SK-N-SH (cell line): ENCODE data around the gene CAMKMT. TPM values are rescaled to one million over a fixed set of nuclear protein-coding genes. Genes with fewer than 3 reads are reported as not detected.

Source experiments
- CTCF ChIA-PET: fragments of 300-600, 350-600 bp; formaldehyde crosslinking; extraction: SDS; loops from one replicate; lab custom pipeline; 2021; lab: Yijun Ruan, JAX
- POLR2A ChIA-PET: fragments of 350-600 bp; sonication (Branson Sonifier 250); formaldehyde crosslinking; extraction: SDS; loops from one replicate; lab custom pipeline; 2020; ENCODE audit warnings: antibody characterized with exemption, inconsistent platforms; lab: Yijun Ruan, JAX
- DNase-seq: peaks from one replicate; pipeline ENCODE4 v3.0.0; 2012
- H2AFZ ChIP-seq: fragments of 200-600 bp; sonication (generic); 2 replicates; pipeline ENCODE4 v1.8.1; 2016; ENCODE audit warnings: antibody characterized with exemption, mild to moderate bottlenecking, low read depth
- H3F3A ChIP-seq: fragments of 200-600 bp; sonication (generic); replicated peaks from 2 replicates; pipeline ENCODE3; 2016; ENCODE audit warnings: antibody characterized with exemption, mild to moderate bottlenecking; ENCODE audit not compliant: insufficient read depth
- H3K27ac ChIP-seq, 2 experiments: fragments of 200-500 bp in 1 of 2; fragments of 200-600 bp in 1 of 2; sonication (Bioruptor generic) in 1 of 2; sonication (generic), shearing (Covaris generic) in 1 of 2; 2 replicates each; pipeline versions ENCODE4 v1.5.1 to v1.6.1; 2014 to 2016; ENCODE audit warnings: low read depth in 2 of 2, inconsistent platforms in 1 of 2, low read length in 1 of 2, mild to moderate bottlenecking in 1 of 2, mixed read lengths in 1 of 2
- H3K27me3 ChIP-seq: fragments of 200-600 bp; sonication (generic), shearing (Covaris generic); 2 replicates; pipeline ENCODE4 v1.6.1; 2016; ENCODE audit warnings: mixed run types; ENCODE audit not compliant: insufficient read depth
- H3K36me3 ChIP-seq, 2 experiments: fragments of 200-500 bp in 1 of 2; fragments of 200-600 bp in 1 of 2; sonication (Bioruptor generic) in 1 of 2; sonication (generic) in 1 of 2; replicated peaks in 1 of 2; 2 replicates each; pipeline versions ENCODE3 to v1.5.1; 2014 to 2016; ENCODE audit warnings: low read length in 1 of 2, mild to moderate bottlenecking in 1 of 2; ENCODE audit not compliant: insufficient read depth in 2 of 2, control insufficient read depth in 1 of 2
- H3K4me1 ChIP-seq, 2 experiments: fragments of 200-500 bp in 1 of 2; fragments of 200-600 bp in 1 of 2; sonication (Bioruptor generic) in 1 of 2; sonication (generic), shearing (Covaris generic) in 1 of 2; 2 replicates each; pipeline versions ENCODE4 v1.5.1 to v1.6.1; 2014 to 2016; ENCODE audit warnings: low read depth in 1 of 2, low read length in 1 of 2, mixed run types in 1 of 2; ENCODE audit not compliant: insufficient read depth in 2 of 2, control insufficient read depth in 1 of 2
- H3K4me2 ChIP-seq: fragments of 200-600 bp; sonication (generic), shearing (Covaris generic); 2 replicates; pipeline ENCODE4 v1.6.1; 2017; ENCODE audit warnings: mixed run types
- H3K4me3 ChIP-seq, 2 experiments: fragments of 200-500 bp in 1 of 2; fragments of 200-600 bp in 1 of 2; sonication (Bioruptor generic) in 1 of 2; sonication (generic), shearing (Covaris generic) in 1 of 2; 2 replicates each; pipeline versions ENCODE4 v1.5.1 to v1.8.1; 2014 to 2016; ENCODE audit warnings: low read depth in 2 of 2, inconsistent platforms in 1 of 2, low read length in 1 of 2, mild to moderate bottlenecking in 1 of 2, mixed read lengths in 1 of 2, moderate library complexity in 1 of 2
- H3K79me2 ChIP-seq: fragments of 200-600 bp; sonication (generic); 2 replicates; pipeline ENCODE4 v1.8.1; 2017; ENCODE audit warnings: mild to moderate bottlenecking; ENCODE audit not compliant: insufficient read depth
- H3K9ac ChIP-seq: fragments of 200-600 bp; sonication (generic); 2 replicates; pipeline ENCODE4 v1.6.1; 2017; ENCODE audit warnings: mixed run types
- H3K9me2 ChIP-seq: fragments of 200-600 bp; sonication (generic); 2 replicates; pipeline ENCODE4 v1.6.1; 2017; ENCODE audit warnings: mixed run types
- H3K9me3 ChIP-seq: fragments of 200-600 bp; sonication (generic); 2 replicates; pipeline ENCODE4 v1.6.1; 2017; ENCODE audit warnings: mixed run types, mild to moderate bottlenecking, moderate library complexity
- H4K20me1 ChIP-seq: fragments of 200-600 bp; sonication (generic); 2 replicates; pipeline ENCODE4 v1.6.1; 2017; ENCODE audit warnings: mild to moderate bottlenecking, mixed run types; ENCODE audit not compliant: insufficient read depth
- ELF1 ChIP-seq: IDR thresholded peaks from 2 replicates; pipeline ENCODE4 v1.4.0; 2012
- EP300 ChIP-seq, 2 experiments: IDR thresholded peaks; 2 replicates each; pipeline versions ENCODE4 v1.4.0 to v1.6.1; 2012; ENCODE audit warnings: borderline replicate concordance in 1 of 2, low read depth in 1 of 2, low read length in 1 of 2
- FOSL2 ChIP-seq: IDR thresholded peaks from 2 replicates; pipeline ENCODE4 v1.4.0; 2012; ENCODE audit warnings: low read depth, mild to moderate bottlenecking, moderate library complexity, borderline replicate concordance
- FOXJ3 ChIP-seq: sonication (generic); formaldehyde crosslinking; IDR thresholded peaks from 2 replicates; pipeline ENCODE4 v1.5.1; 2020; ENCODE audit warnings: mild to moderate bottlenecking, missing genetic modification reagents
- GABPA ChIP-seq: IDR thresholded peaks from 2 replicates; pipeline ENCODE4 v1.4.0; 2012; ENCODE audit warnings: low read depth, mild to moderate bottlenecking
- IRF3 ChIP-seq: fragments of 150-350 bp; IDR thresholded peaks from 2 replicates; pipeline ENCODE4 v1.6.1; 2016; ENCODE audit warnings: mild to moderate bottlenecking, low read depth, low read length
- MXI1 ChIP-seq: IDR thresholded peaks from 2 replicates; pipeline ENCODE4 v1.6.1; 2012; ENCODE audit warnings: mild to moderate bottlenecking, low read depth, low read length, improper control_type of control experiment
- PBX3 ChIP-seq: IDR thresholded peaks from 2 replicates; pipeline ENCODE4; 2012
- POLR2AphosphoS5 ChIP-seq: IDR thresholded peaks from 2 replicates; pipeline ENCODE4 v1.6.1; 2012; ENCODE audit warnings: low read depth, low read length
- RAD21 ChIP-seq: IDR thresholded peaks from 2 replicates; pipeline ENCODE4 v1.6.1; 2012; ENCODE audit warnings: mild to moderate bottlenecking, low read length
- REST ChIP-seq: IDR thresholded peaks from 2 replicates; pipeline ENCODE4 v1.6.1; 2012; ENCODE audit warnings: mild to moderate bottlenecking, low read depth, low read length, moderate library complexity
- TCF12 ChIP-seq: IDR thresholded peaks from 2 replicates; pipeline ENCODE4 v1.4.0; 2012
- WGBS: methylation state at CpG from one replicate; pipeline ENCODE4 v1.1.6; 2017; ENCODE audit warnings: low lambda C conversion rate; 5-methylcytosine and 5-hydroxymethylcytosine counted together
- polyA plus RNA-seq, 3 experiments: library from polyadenylated mRNA; depleted of rRNA; stranded (reverse); fragments of >200 nt; gene quantifications; 2 replicates each; pipeline ENCODE4 v1.2.3, GENCODE V29; 2012

The CAMKMT gene
- polyA plus RNA-seq, 1 of the 3 experiments (the other 2 are of a cell fraction) = 5.9 TPM

DNA sequence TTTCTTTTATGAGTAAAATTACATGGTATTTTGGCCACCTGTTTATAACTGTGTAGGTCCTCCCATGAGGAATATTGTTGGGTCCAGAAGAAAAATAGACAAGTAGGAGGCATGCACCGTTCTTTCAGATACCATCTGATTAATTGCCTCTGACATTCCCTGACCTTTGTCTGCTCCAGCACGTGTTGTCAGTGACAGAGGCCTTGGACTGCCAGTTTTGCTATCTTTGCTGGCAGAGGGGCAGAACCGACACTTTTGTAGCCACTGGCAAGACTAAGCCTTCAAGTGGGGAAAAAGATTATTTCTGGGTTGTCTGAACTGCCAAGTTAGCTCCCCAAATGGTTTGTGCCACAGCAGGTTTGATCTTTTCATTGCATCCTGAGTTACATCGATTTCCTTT is 276.9 kb downstream of the CAMKMT start (continued):
- no peak for TF ChIP-seq REST
- TF ChIP-seq TCF12 = peak; percentile 16; the same call in 1 of the 2 replicates
- TF ChIP-seq EP300 (IDR thresholded peaks at IDR 0.05; ENCODE audit: borderline replicate concordance in 1 of 2, low read depth in 1 of 2, low read length in 1 of 2) = peak in 1 of 2 experiments; percentile 87; a peak in 2 of 4 replicates
- TF ChIP-seq FOXJ3 (CRISPR knock-in tag) = peak; percentile 53; the same call in 1 of the 2 replicates
- TF ChIP-seq MXI1 = peak; percentile 98
- no peak for TF ChIP-seq GABPA

- Histone ChIP-seq H3K9me2 (no peaks in the 10 kb centered on the region), H2AFZ (no peak overlapping the region), H3K27me3 (no peaks in the 10 kb centered on the region), H3K4me3 (no peak overlapping the region), H3K36me3 (no peaks in the 10 kb centered on the region), H3F3A (no peaks in the 10 kb centered on the region), H3K27ac (peak overlapping the region in 1 of 2 experiments; percentile 97; a peak in 2 of 4 replicates), H3K9me3 (no peaks in the 10 kb centered on the region), H4K20me1 (no peaks in the 10 kb centered on the region), H3K9ac (no peak overlapping the region), H3K4me1 (peaks cover 0 to 30% of the 10 kb centered on the region in 2 experiments; a peak in 2 of 4 replicates), H3K79me2 (no peaks in the 10 kb centered on the region), H3K4me2 (no peak overlapping the region)
- TF ChIP-seq REST (no peak), IRF3 (no peak), PBX3 (no peak), RAD21 (no peak), ELF1 (no peak), FOSL2 (no peak), POLR2AphosphoS5 (no peak)
- ChIA-PET POLR2A (no interaction called here), CTCF (interaction anchor here (0.7 to 7.3 kb wide), 9 partner anchors 9 to 342 kb away, joined by 3 to 45 read pairs (median 5); no protein-coding TSS in a partner anchor)
- WGBS = 94% methylated on average over 2 of the region's 2 CpGs
- DNase-seq = no peak
Observed at GRCh38 chr2:44639399-44639798, 277.7 kb downstream of the CAMKMT start.
